Measurements from ENCODE around the gene CHTF18. TPM values are rescaled to one million over a fixed set of nuclear protein-coding genes. Genes with fewer than 3 reads are reported as not detected.

The CHTF18 gene
- total and polyA plus RNA-seq, 9 of the 15 experiments (the other 6 are each of a cell fraction or from before 2014, with no cell fraction given), result 2.5 to 123 (median 17.0) TPM

GRCh38 chr16:807347-808084 lies 19.1 kb downstream of the CHTF18 start (continued):
- TF ChIP-seq, protein P1, sequence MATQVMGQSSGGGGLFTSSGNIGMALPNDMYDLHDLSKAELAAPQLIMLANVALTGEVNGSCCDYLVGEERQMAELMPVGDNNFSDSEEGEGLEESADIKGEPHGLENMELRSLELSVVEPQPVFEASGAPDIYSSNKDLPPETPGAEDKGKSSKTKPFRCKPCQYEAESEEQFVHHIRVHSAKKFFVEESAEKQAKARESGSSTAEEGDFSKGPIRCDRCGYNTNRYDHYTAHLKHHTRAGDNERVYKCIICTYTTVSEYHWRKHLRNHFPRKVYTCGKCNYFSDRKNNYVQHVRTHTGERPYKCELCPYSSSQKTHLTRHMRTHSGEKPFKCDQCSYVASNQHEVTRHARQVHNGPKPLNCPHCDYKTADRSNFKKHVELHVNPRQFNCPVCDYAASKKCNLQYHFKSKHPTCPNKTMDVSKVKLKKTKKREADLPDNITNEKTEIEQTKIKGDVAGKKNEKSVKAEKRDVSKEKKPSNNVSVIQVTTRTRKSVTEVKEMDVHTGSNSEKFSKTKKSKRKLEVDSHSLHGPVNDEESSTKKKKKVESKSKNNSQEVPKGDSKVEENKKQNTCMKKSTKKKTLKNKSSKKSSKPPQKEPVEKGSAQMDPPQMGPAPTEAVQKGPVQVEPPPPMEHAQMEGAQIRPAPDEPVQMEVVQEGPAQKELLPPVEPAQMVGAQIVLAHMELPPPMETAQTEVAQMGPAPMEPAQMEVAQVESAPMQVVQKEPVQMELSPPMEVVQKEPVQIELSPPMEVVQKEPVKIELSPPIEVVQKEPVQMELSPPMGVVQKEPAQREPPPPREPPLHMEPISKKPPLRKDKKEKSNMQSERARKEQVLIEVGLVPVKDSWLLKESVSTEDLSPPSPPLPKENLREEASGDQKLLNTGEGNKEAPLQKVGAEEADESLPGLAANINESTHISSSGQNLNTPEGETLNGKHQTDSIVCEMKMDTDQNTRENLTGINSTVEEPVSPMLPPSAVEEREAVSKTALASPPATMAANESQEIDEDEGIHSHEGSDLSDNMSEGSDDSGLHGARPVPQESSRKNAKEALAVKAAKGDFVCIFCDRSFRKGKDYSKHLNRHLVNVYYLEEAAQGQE (IDR thresholded peaks at IDR 0.05; ENCODE audit: borderline replicate concordance), result no peak
- TF ChIP-seq, protein P1 (CRISPR knock-in tag; IDR thresholded peaks at IDR 0.05; ENCODE audit: low read depth), result peak; percentile 66
- TF ChIP-seq PURB (CRISPR knock-in tag; IDR thresholded peaks at IDR 0.05; ENCODE audit: low read depth) (no peak), SUPT5H (IDR thresholded peaks at IDR 0.05) (peak; percentile 88), ZNF780A (CRISPR knock-in tag; IDR thresholded peaks at IDR 0.05) (no peak), FOXK2 (conservative IDR thresholded peaks at IDR 0.05 in 1 of 2, IDR thresholded peaks at IDR 0.05 in 1 of 2; ENCODE audit: low read depth in 2 of 2) (peak; percentile 76 to 77), ATF7 (IDR thresholded peaks at IDR 0.05) (peak; percentile 98), GATAD2B (IDR thresholded peaks at IDR 0.05; ENCODE audit: borderline replicate concordance) (peak; percentile 62; the same call in 1 of the 2 replicates)
- TF ChIP-seq, protein P2, sequence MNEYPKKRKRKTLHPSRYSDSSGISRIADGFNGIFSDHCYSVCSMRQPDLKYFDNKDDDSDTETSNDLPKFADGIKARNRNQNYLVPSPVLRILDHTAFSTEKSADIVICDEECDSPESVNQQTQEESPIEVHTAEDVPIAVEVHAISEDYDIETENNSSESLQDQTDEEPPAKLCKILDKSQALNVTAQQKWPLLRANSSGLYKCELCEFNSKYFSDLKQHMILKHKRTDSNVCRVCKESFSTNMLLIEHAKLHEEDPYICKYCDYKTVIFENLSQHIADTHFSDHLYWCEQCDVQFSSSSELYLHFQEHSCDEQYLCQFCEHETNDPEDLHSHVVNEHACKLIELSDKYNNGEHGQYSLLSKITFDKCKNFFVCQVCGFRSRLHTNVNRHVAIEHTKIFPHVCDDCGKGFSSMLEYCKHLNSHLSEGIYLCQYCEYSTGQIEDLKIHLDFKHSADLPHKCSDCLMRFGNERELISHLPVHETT (CRISPR knock-in tag; conservative IDR thresholded peaks at IDR 0.05 in 1 of 2, IDR thresholded peaks at IDR 0.05 in 1 of 2), result peak in 1 of 2 experiments; percentile 98; a peak in 2 of 4 replicates
- TF ChIP-seq, protein P3, sequence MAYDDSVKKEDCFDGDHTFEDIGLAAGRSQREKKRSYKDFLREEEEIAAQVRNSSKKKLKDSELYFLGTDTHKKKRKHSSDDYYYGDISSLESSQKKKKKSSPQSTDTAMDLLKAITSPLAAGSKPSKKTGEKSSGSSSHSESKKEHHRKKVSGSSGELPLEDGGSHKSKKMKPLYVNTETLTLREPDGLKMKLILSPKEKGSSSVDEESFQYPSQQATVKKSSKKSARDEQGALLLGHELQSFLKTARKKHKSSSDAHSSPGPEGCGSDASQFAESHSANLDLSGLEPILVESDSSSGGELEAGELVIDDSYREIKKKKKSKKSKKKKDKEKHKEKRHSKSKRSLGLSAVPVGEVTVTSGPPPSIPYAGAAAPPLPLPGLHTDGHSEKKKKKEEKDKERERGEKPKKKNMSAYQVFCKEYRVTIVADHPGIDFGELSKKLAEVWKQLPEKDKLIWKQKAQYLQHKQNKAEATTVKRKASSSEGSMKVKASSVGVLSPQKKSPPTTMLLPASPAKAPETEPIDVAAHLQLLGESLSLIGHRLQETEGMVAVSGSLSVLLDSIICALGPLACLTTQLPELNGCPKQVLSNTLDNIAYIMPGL (CRISPR knock-in tag; IDR thresholded peaks at IDR 0.05), result peak; percentile 83; the same call in 1 of the 2 replicates
- TF ChIP-seq, protein P4, sequence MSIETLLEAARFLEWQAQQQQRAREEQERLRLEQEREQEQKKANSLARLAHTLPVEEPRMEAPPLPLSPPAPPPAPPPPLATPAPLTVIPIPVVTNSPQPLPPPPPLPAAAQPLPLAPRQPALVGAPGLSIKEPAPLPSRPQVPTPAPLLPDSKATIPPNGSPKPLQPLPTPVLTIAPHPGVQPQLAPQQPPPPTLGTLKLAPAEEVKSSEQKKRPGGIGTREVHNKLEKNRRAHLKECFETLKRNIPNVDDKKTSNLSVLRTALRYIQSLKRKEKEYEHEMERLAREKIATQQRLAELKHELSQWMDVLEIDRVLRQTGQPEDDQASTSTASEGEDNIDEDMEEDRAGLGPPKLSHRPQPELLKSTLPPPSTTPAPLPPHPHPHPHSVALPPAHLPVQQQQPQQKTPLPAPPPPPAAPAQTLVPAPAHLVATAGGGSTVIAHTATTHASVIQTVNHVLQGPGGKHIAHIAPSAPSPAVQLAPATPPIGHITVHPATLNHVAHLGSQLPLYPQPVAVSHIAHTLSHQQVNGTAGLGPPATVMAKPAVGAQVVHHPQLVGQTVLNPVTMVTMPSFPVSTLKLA (conservative IDR thresholded peaks at IDR 0.05), result peak; percentile 79 to 82
- TF ChIP-seq, protein P5, sequence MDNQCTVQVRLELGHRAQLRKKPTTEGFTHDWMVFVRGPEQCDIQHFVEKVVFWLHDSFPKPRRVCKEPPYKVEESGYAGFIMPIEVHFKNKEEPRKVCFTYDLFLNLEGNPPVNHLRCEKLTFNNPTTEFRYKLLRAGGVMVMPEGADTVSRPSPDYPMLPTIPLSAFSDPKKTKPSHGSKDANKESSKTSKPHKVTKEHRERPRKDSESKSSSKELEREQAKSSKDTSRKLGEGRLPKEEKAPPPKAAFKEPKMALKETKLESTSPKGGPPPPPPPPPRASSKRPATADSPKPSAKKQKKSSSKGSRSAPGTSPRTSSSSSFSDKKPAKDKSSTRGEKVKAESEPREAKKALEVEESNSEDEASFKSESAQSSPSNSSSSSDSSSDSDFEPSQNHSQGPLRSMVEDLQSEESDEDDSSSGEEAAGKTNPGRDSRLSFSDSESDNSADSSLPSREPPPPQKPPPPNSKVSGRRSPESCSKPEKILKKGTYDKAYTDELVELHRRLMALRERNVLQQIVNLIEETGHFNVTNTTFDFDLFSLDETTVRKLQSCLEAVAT (IDR thresholded peaks at IDR 0.05), result peak in 1 of 2 experiments; percentile 78; a peak in 2 of 4 replicates
